KMS-11 (cell line): ENCODE measurements around the gene NRXN3.

ENCODE experiments used
- H2AFZ ChIP-seq: fragments of 200-600 bp; sonication (generic); 2 replicates; pipeline ENCODE4 v1.6.1; 2016; ENCODE audit warnings: antibody characterized with exemption, mixed run types, low read depth
- H3K27ac ChIP-seq: fragments of 200-600 bp; sonication (generic); 2 replicates; pipeline ENCODE4 v1.6.1; 2016; ENCODE audit warnings: mild to moderate bottlenecking, mixed run types
- H3K27me3 ChIP-seq: fragments of 200-600 bp; sonication (generic); 2 replicates; pipeline ENCODE4 v1.6.1; 2017; ENCODE audit warnings: mild to moderate bottlenecking, low read depth, mixed run types, moderate library complexity; ENCODE audit not compliant: insufficient read depth
- H3K36me3 ChIP-seq: fragments of 200-600 bp; sonication (generic); 2 replicates; pipeline ENCODE4 v1.6.1; 2017; ENCODE audit warnings: mild to moderate bottlenecking, mixed run types; ENCODE audit not compliant: insufficient read depth
- H3K4me1 ChIP-seq: fragments of 200-600 bp; sonication (generic); 2 replicates; pipeline ENCODE4 v1.6.1; 2016; ENCODE audit warnings: mild to moderate bottlenecking, low read depth, mixed run types; ENCODE audit not compliant: poor library complexity, severe bottlenecking
- H3K4me2 ChIP-seq: fragments of 200-600 bp; sonication (generic); 2 replicates; pipeline ENCODE4 v1.7.0; 2016; ENCODE audit warnings: mild to moderate bottlenecking, mixed run types
- H3K4me3 ChIP-seq: fragments of 200-600 bp; sonication (generic); IDR thresholded peaks from 2 replicates; pipeline ENCODE4 v1.6.1; 2017; ENCODE audit warnings: low read depth, low read length, mixed read lengths; ENCODE audit not compliant: insufficient read depth
- H3K79me2 ChIP-seq: fragments of 200-600 bp; sonication (generic); 2 replicates; pipeline ENCODE4 v1.6.1; 2016; ENCODE audit warnings: low read depth, mixed run types; ENCODE audit not compliant: insufficient read depth
- H3K9ac ChIP-seq: fragments of 200-600 bp; sonication (generic); 2 replicates; pipeline ENCODE4 v1.6.1; 2016; ENCODE audit warnings: mild to moderate bottlenecking, mixed run types
- H4K20me1 ChIP-seq: fragments of 200-600 bp; sonication (generic); 2 replicates; pipeline ENCODE4 v1.6.1; 2016; ENCODE audit warnings: mild to moderate bottlenecking, mixed run types; ENCODE audit not compliant: insufficient read depth
- TF ChIP-seq, protein P1 (sequence below): fragments of 200-600 bp; sonication (generic); conservative IDR thresholded peaks from 2 replicates; pipeline ENCODE4 v1.6.1; 2017; ENCODE audit warnings: low read depth, mild to moderate bottlenecking, antibody characterized with exemption, low read length, moderate library complexity, mixed read lengths

The NRXN3 gene

DNA sequence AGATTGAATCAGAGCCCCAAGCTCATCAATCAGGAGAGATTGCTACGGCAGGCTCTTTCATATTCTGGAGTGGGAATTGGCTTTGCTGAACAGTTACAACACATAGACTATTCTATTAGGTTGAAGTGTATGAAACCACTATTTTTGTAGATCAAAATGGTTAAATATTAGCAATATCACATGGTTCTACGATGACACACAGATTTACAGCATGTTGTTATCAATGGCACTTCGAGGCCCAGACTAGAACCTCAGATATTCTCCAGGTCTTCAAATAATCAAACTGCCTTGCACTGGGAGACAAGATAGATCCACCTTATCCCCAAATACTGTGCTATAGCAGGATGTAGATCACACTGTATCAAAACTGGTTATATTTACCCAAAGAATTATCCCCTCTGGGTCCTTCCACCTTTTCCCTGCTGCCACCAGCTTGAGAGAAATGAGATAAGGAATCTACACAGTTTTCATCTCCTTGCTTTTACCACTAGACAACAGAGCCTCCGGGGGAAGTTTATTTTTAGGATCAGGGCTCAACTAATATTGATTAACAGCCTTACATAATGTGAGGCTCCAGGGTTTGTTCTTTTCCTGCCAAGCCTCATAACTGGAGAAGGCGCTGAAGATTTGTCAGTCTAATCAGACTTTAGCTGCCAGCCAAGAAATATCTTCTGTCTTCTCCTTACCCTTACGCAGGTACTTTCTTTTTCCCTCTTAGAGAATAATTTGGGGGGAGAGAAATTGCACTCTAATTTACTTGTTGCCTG lies 1534.1 kb downstream of the NRXN3 start:
- no peaks in the 10 kb centered on the region for H3K36me3 ChIP-seq
- no peak overlapping the region for H2AFZ ChIP-seq
- no peaks in the 10 kb centered on the region for H3K27me3 ChIP-seq
- H3K79me2 ChIP-seq, result no peaks in the 10 kb centered on the region
- H3K4me1 ChIP-seq, result no peaks in the 10 kb centered on the region
- no peaks in the 10 kb centered on the region for H4K20me1 ChIP-seq
- H3K9ac ChIP-seq, result no peak overlapping the region
- no peak overlapping the region for H3K27ac ChIP-seq
- H3K4me3 ChIP-seq, result no peak overlapping the region
- TF ChIP-seq, protein P1, sequence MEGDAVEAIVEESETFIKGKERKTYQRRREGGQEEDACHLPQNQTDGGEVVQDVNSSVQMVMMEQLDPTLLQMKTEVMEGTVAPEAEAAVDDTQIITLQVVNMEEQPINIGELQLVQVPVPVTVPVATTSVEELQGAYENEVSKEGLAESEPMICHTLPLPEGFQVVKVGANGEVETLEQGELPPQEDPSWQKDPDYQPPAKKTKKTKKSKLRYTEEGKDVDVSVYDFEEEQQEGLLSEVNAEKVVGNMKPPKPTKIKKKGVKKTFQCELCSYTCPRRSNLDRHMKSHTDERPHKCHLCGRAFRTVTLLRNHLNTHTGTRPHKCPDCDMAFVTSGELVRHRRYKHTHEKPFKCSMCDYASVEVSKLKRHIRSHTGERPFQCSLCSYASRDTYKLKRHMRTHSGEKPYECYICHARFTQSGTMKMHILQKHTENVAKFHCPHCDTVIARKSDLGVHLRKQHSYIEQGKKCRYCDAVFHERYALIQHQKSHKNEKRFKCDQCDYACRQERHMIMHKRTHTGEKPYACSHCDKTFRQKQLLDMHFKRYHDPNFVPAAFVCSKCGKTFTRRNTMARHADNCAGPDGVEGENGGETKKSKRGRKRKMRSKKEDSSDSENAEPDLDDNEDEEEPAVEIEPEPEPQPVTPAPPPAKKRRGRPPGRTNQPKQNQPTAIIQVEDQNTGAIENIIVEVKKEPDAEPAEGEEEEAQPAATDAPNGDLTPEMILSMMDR, result no peak
- no peak overlapping the region for H3K4me2 ChIP-seq

DNA sequence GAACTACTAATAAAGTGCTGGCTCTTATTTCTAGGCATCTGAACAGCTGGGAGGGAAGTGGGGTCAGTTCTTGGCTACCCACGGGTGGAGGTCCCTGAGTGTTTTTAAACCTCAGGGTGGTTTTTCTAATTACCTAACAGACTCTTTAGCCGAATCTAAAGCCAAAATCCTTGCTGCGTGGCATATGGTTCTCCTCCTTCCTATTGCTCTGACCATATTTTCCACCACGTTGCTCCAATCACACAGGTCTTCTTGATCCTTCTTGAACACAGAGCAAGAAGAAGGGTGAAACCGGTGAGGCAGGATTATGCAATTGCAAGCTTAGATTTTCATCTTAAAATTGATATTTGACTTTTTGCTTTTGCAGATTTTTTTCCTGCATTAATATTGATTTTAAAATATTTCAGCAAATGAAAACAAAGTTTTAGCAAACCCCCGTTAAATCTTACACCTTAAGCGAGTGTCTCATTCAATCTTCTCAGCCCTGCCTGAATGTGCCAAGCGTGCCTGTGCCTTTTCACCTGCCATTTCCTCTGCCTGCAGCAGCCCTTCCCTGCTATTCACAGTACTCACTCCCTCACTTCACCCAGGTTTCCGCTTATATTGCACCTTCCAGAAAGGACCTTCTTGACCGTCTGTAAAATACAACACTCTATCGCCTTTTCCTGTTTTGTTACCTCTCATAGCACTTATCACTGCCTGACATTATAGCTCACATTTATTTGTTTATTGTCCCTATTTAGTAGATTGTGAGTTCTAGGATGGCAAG lies 1535.1 kb downstream of the NRXN3 start:
- Histone ChIP-seq H4K20me1 (no peaks in the 10 kb centered on the region), H3K4me2 (no peak overlapping the region), H2AFZ (no peak overlapping the region), H3K79me2 (no peaks in the 10 kb centered on the region), H3K27ac (no peak overlapping the region), H3K9ac (no peak overlapping the region), H3K4me3 (no peak overlapping the region), H3K4me1 (no peaks in the 10 kb centered on the region), H3K27me3 (no peaks in the 10 kb centered on the region), H3K36me3 (no peaks in the 10 kb centered on the region)
- TF ChIP-seq, protein P1, result no peak

DNA sequence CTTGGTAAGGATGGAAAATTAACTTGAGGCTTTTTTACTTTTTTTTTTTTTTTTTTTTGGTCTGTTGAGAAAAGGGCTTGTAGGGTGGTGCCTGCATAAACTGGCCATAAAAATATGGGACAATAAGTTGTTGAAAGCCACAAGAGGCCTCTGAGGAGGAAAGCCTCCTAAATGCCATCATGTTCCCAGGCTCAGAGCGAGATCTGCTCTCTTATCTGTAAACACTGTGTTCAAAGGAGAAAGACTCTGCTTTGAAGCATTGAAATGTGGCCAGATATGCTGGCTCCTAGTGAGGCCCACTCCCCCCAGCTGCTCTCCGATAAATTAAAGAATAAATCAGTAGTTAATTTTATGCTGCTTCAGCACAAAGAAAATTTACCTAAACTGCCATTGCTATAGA lies 1536.2 kb downstream of the NRXN3 start:
- H3K4me2 ChIP-seq, result no peak overlapping the region
- TF ChIP-seq, protein P1, result no peak
- no peak overlapping the region for H3K27ac ChIP-seq
- H4K20me1 ChIP-seq, result no peaks in the 10 kb centered on the region
- no peak overlapping the region for H3K9ac ChIP-seq
- no peaks in the 10 kb centered on the region for H3K4me1 ChIP-seq
- no peak overlapping the region for H3K4me3 ChIP-seq
- no peaks in the 10 kb centered on the region for H3K79me2 ChIP-seq
- no peaks in the 10 kb centered on the region for H3K36me3 ChIP-seq
- no peaks in the 10 kb centered on the region for H3K27me3 ChIP-seq
- no peak overlapping the region for H2AFZ ChIP-seq

DNA sequence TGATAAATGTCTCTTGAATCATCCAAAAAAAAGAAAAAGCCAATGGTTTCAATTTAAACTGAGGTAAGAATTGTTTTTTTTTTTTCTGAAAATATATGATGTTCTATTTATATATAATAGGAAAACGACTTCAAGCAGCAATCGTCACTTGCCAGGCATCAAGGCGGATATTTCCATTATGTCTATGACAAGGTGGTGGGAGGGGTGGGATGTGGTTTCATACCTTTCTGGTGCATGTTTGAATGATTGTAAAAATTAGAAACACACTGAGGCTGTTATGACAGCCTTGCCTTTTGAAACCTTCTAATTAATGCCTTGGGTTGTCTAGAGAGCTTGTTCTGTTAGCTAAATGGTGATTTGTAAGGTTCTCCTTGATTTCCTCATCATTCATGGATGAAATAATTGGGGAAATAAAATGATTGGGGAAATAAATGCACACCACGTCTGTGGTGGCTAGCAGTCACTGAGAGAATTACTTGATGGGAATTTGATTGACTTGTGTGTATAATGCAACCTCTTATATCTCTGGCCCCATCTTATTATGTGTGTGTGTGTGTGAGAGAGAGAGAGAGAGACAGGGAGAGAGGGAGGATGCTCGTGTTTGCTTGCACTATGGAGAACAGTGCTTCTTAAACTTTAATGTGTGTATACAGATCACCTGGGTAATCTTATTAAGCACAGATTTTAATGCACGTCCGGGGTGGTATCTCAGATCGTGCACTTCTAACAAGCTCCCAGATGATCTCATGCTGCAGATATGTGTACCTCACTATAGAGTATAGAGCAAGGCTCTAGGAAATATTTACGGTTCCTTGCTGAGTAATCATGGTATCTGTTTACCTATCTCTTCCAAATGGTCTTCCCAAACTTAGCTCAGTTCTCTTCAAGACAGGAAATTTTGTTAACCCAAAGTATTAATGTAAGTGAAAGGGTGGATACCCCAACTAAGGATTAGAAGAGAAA lies 1538.5 kb downstream of the NRXN3 start:
- Histone ChIP-seq H3K4me3 (no peak overlapping the region), H3K4me2 (no peak overlapping the region), H3K36me3 (no peaks in the 10 kb centered on the region), H3K27me3 (no peaks in the 10 kb centered on the region), H3K9ac (no peak overlapping the region), H4K20me1 (no peaks in the 10 kb centered on the region), H3K4me1 (no peaks in the 10 kb centered on the region), H2AFZ (no peak overlapping the region), H3K79me2 (no peaks in the 10 kb centered on the region), H3K27ac (no peak overlapping the region)
- TF ChIP-seq, protein P1, result no peak
